ENCODE results near the gene SLC1A4. TPM values are rescaled to one million over a fixed set of nuclear protein-coding genes. Genes with fewer than 3 reads are reported as not detected.

The SLC1A4 gene
- 20.8 TPM for polyA plus RNA-seq (2012; ENCODE audit: insufficient read depth, insufficient read length)

DNA sequence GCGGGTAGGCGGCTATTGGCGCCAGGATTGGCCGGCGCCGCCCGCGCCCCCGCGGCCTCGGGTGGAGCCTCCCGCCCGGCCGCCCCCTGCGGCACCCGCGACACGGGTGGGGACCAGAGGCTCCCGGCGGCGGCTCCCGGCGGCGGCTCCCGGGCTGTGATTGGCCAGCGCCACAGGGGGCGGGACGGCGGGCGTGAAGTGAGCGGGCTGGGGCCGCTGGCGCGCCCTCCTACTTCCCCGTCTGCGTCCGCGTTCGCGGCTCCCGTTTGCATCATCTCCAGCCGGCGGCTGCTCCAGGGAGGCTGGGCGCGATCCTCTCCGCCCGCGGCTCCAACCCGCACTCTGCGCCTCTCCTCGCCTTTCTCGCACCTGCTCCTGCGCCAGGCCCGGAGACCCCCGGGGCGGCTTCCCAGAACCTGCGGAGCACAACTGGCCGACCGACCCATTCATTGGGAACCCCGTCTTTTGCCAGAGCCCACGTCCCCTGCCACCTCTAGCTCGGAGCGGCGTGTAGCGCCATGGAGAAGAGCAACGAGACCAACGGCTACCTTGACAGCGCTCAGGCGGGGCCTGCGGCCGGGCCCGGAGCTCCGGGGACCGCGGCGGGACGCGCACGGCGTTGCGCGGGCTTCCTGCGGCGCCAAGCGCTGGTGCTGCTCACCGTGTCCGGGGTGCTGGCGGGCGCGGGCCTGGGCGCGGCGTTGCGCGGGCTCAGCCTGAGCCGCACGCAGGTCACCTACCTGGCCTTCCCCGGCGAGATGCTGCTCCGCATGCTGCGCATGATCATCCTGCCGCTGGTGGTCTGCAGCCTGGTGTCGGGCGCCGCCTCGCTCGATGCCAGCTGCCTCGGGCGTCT is at the start of gene SLC1A4:
TSS of gene SLC1A4 (plus strand) at position 274 of the 856 bp plus-strand sequence. CDS start at position 519, 245 bp downstream.
- peak within 1 kb of the TSS; percentile 74 for H3K4me3 ChIP-seq (ENCODE audit: low read length)
- DNase-seq (ENCODE audit: low read depth, low spot score), result peak; percentile 77

- no peak overlapping the region for H3K4me3 ChIP-seq (ENCODE audit: low read length)
- no peak for DNase-seq (ENCODE audit: low read depth, low spot score)
Measured at GRCh38 chr2:64941143-64941542, 48.1 kb upstream of the SLC1A4 start.

DNA sequence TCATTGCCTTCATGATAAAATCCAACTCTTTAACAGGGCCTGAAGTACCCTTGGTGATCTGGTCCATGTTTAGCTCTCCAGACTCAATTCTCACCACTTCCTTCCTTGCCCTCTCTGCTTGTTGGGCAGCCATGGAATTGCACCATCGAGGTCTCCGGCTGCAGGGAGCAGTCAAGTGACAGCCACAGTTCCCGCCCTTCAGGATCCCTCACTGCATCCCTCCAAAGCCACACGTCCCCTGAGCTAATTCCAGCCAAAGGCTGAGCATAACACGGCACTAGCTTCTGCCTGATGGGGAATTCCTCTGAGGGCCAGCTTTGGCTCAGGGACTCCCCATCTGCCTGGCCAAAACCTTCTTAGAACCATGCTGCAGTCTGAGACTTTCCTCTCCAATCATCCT is 47.4 kb upstream of the SLC1A4 start:
- DNase-seq (ENCODE audit: low read depth, low spot score), result no peak
- H3K4me3 ChIP-seq (ENCODE audit: low read length), result no peak overlapping the region

- no peak for DNase-seq (ENCODE audit: low read depth, low spot score)
- no peak overlapping the region for H3K4me3 ChIP-seq (ENCODE audit: low read length)
Measured at GRCh38 chr2:64942693-64943092, 46.5 kb upstream of the SLC1A4 start.

DNA sequence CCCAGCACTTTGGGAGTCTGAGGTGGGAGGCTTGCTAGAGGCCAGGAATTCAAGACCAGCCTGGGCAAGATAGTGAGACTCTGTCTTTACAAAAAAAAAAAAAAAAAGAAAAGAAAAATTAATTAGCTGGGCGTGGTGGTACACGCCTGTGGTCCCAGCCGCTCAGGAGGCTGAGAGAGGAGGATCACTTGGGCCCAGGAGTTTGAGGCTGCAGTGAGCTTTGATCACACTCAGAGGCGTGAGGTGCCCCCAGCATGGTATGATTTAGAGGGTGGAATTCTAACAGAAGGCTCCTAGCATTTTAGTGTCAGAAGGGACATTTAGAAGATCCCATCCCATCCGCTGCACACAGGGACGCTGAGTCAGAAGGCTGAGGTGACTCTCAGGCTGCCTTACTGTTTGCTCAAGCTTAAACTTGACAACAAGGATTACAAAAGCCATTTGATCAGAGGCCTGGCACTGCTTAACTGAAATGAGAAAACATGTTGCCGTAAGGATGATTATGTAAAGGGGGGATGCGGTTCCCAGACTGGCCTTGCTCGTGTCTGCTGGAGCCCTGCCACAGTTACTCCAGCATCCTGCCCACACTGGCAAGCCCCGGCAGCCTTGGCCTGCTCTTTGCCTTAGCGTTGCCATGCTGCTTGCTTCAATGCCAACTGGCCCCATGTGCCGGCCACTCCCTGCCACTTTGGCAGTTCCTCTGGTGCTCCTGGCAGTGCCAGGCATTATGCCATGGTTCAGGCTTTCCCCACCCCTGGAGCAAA is 45.6 kb upstream of the SLC1A4 start:
- no peak overlapping the region for H3K4me3 ChIP-seq (ENCODE audit: low read length)
- DNase-seq (ENCODE audit: low read depth, low spot score), result no peak

DNA sequence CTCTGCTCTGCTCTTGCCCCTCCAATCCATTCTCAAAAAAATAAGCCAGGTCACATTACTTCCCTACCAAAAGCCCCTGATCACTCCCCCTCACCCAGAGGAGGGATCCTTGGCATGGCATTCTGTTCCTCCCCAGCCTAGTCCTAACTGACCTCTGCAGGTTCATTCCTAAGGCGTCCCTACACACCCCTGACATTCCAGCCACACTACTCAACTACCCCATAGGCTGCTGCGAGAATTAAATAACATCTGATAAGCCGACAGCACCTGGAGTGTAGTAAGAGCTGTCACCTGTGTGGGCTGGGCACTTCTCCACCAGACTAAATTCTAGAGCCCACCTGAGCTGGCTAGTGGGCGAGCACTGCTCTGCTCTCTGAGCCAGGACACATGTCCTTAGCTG is 44.7 kb upstream of the SLC1A4 start:
- no peak for DNase-seq (ENCODE audit: low read depth, low spot score)
- H3K4me3 ChIP-seq (ENCODE audit: low read length), result no peak overlapping the region

DNA sequence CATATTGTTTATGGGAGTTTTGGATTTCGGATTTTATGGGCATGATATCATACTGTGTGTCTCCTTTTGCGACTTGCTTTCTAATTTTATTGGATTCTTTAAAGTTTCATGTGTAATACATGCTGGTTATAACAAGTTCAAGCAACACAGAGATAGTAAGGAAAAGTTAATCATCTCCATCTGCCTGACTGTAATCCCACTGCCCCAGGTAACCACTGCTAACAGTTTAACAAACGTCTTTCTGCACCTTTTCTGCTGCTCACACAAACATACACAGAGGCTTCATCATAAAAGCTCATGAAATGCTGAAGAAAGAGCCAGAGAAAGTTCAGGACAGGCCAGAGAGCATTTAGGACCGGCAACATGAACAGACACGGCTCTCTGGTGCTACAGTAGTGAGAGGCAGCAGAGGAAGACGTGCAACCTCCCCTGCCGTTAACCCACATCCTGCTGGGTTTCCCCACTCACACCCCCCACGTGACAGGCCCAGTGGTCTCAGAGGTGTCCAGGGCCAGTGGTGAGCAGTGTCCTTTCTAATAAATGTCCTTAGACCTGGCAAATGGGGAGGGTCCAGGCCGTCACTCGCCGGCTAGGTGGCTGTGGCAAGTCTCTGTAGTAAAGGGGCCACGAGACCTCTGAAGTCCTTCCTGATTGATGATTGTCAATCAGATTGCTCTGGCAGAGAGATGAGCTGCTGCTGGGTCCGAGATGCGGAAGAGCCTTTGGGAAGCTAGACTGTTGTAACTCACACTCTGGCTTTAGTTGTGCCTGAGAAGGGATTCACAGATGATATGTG is 43.0 kb upstream of the SLC1A4 start:
- peak overlapping the region; percentile 43 for H3K4me3 ChIP-seq (ENCODE audit: low read length)
- DNase-seq (ENCODE audit: low read depth, low spot score), result peak; percentile 86

DNA sequence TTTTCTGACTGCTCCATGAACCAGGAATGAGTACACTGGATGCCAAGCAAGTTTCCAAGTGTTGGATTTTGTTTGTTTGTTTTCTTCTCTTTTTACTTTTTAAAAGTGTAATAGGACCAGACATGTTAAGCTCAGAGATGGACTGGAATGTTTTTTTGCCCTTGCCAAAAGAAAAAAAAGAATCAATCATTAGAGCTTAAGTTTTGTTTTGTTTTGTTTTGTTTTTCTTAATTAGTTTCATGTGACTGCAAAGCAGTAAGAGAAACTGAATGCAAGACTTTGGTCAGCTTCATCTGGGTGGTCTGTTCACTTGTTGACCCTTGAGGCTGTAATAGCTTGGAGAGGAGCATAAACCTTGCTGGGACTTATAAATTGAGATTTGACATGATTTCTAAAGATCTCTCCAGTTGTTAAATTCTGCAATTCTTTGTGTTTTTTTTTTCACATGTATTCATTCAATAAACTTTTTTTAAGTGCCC is 42.4 kb upstream of the SLC1A4 start:
- no peak overlapping the region for H3K4me3 ChIP-seq (ENCODE audit: low read length)
- DNase-seq (ENCODE audit: low read depth, low spot score), result no peak

DNA sequence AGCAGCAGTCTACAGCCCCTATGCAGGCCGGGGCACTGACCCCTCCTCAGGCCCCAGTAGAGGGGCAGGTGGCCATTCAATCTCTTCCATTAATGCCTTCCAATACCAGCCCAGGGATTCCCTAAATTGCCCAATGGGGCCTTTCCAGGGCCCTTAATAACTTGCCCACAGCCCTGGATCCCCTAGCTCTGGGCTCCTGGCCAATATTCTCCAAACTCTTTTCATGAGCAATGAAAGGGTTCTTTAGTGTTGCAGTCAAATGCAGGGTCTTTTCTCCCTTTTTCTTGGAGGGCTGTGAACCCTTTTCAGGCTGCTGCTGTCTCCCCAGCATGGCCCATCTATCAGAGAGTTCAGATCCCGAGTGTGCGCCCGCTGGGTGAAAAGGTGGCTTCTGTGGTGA is 41.3 kb upstream of the SLC1A4 start:
- H3K4me3 ChIP-seq (ENCODE audit: low read length), result no peak overlapping the region
- DNase-seq (ENCODE audit: low read depth, low spot score), result no peak

DNA sequence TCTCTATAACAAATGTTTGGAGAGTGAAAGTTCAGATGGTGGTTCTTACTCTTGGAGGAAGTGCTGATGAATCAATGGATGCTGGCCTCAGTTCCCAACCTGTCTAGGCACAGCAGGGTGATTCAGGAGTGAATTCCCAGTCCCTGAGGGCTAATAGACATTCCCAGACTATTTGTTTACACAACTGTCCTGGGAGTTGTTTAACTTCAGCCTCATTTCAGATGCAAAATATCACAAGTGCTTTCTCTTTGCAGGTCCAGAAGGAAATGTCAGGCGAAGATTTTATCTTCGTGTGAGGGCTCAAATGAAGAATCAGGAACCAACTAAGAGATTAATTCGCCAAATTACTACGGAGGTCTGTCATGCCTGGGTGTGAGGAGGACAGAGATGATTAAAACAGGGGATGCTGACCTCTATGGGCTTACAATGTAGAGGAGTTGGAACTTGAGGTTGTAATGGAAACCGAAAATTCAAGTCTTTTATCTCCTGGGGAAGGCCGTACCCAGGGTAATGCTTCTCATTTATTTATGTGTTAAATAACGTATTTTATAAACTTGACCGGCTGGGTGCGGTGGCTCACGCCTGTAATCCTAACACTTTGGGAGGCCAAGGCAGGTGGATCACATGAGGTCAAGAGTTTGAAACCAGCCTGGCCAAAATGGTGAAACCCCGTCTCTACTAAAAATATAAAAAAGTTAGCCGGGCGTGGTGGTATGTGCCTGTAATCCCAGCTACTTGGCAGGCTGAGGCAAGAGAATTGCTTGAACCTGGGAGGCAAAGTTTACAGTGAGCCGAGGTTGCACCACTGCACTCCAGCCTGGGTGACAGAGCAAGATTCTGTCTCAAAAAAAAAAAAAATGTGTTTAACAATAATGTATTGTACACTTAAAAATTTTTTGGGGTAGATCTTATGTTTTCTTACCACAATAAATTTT is 38.7 kb upstream of the SLC1A4 start:
- H3K4me3 ChIP-seq (ENCODE audit: low read length), result no peak overlapping the region
- DNase-seq (ENCODE audit: low read depth, low spot score), result no peak

- H3K4me3 ChIP-seq (ENCODE audit: low read length), result no peak overlapping the region
Measured at GRCh38 chr2:64951306-64951953, 37.8 kb upstream of the SLC1A4 start.

DNA sequence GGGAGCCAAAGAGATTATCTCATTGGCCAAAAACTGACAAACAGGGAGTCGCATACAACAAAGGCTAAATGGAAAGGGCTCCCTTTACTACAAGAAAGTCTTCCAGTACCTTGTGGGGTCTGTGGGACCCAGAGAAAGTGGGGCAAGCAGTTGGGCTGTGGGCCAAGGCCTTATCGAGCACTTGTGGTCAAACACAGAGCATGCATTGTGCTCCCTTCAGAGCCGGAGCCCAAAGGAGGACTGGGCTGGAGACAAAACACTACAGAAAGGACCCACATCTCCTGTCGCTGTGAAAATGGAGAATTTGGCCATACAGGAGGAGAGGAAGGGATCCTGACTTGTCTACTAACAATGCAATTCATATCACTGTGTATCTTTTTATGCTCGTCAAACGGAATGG is 37.1 kb upstream of the SLC1A4 start:
- no peak overlapping the region for H3K4me3 ChIP-seq (ENCODE audit: low read length)
- no peak for DNase-seq (ENCODE audit: low read depth, low spot score)

More at GRCh38 chr2:64951306-64951953, 37.8 kb upstream of the SLC1A4 start:
- DNase-seq (ENCODE audit: low read depth, low spot score), result no peak

GRCh38 chr2:64952511-64953482 is 36.4 kb upstream of the SLC1A4 start:
- no peak overlapping the region for H3K4me3 ChIP-seq (ENCODE audit: low read length)
- no peak for DNase-seq (ENCODE audit: low read depth, low spot score)

GRCh38 chr2:64955467-64955866 is 33.7 kb upstream of the SLC1A4 start:
- no peak overlapping the region for H3K4me3 ChIP-seq (ENCODE audit: low read length)
- DNase-seq (ENCODE audit: low read depth, low spot score), result no peak

GRCh38 chr2:64957109-64957903 is 31.9 kb upstream of the SLC1A4 start:
- no peak for DNase-seq (ENCODE audit: low read depth, low spot score)
- no peak overlapping the region for H3K4me3 ChIP-seq (ENCODE audit: low read length)

DNA sequence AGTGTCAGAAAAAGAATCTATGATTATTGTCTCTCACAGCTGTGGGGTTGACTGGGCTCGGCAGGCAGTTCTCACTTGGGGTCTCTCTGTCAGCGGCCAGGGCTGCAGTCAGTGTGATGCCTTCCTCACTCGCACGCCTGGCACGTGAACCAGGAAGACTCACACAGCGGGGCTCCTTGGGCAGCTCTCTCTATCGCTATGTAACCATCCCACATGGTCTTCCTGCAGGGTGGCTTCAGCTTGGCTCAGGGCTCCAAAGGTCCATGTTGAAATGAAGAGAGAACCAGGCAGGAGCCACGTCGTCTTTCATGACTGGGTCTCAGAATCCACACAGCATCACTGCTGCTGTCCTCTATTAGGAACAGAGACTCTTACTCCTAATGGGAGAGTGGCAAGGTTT is 30.6 kb upstream of the SLC1A4 start:
- no peak overlapping the region for H3K4me3 ChIP-seq (ENCODE audit: low read length)
- DNase-seq (ENCODE audit: low read depth, low spot score), result no peak
